GM19099 (cell line): ENCODE results near the gene MUC2.

ENCODE experiments used
- POLR2A ChIP-seq: IDR thresholded peaks from 3 replicates; pipeline ENCODE4 v1.6.1; 2011; ENCODE audit warnings: low read depth; ENCODE audit not compliant: insufficient read length; ENCODE audit errors: extremely low read depth

MUC2 gene

DNA sequence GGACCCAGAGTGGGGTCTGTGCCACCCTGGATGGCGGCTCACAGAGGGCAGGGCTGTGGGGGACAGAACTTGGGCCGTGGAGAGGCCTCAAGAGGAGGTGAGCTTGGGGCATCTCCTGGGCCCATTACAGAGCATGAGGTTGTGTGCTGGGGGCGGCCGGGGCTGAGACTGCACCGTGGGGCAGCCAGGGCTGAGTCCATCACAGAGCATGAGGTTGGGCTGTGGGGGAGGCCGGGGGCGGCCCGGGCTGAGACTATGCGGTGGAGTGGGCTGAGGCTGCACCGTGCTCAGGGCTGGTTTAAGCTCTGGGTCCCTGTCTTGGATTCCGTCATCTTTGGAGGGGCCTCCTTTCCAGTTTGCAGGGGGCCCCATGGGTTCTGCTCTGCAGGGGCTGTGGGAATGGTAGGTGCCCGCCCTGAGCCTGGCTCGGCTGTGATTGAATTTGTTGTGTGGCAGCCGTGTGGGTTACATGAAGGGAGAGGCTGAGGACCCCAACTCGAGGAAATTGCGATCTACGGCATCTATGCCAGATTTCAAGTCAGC is 45.0 kb downstream of the MUC2 start:
- TF ChIP-seq POLR2A = no peak

- no peak for TF ChIP-seq POLR2A
These were observed 46.1 kb downstream of the MUC2 start for GRCh38 chr11:1120532-1121330.

- no peak for TF ChIP-seq POLR2A
These were observed 46.7 kb downstream of the MUC2 start for GRCh38 chr11:1121331-1121812.

DNA sequence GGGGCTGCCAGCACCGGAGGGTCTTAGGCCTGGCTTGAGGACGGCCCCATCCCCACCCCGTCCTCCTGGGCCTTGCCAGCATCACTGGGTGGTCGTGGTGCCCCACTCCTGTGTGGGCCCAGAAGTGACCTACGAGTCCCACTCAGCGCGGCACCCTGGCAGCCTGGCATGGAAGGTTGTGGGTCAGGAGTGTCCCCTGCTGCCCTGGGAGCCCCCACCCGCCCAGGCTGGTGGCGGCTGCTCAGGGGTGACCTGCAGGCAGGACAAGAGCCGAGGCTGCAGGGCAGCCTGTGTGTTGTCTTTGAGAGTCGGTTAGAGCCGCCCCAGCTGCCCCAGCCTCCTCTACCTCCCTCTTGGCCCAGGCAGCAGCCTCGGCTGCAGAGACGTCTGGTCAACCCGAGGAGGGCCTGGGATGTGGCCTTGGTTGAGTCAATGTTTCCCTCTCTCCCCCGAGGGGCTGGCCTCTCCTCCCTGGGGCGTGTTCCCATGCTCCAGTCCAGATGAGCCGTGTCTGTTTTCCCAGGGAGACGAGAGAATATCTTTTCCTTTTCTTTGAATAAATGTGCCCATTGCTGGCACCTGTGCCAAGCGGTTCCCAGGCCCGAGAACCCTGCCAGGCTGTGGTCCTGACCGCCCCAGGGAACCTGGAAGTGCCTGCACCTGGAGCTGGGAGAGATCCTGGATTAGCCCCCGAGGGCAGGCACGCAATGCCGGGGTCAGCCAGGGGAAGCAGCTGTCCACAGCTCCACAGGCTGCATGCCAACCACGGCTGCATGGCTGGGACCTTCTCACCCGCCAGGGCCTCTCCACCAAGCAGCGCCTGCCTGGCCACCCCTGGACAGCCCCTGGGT is 47.4 kb downstream of the MUC2 start:
- no peak for TF ChIP-seq POLR2A

GRCh38 chr11:1122664-1123002 is 48.0 kb downstream of the MUC2 start:
- TF ChIP-seq POLR2A = no peak

DNA sequence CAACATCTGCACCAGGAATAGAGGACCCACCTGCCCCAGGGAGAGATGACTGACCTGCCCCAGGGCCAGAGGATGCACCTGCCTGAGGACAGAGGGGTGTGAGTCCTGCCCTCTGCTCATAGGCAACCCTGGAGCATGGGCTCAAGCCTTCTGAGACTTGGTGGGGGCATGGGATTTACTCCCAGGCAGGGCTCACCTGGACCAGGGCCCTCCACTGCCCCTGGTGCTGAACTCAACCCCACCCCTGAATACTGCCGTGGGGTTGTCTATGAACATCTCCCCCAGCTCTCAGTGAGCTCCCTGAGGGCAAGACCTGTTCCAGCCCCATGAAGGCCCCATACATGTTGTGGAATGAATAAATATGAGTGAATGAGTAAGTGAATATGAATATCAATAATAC is 49.3 kb downstream of the MUC2 start:
- TF ChIP-seq POLR2A = no peak
